ENCODE measurements around the gene ALAS1.

The ALAS1 gene

GRCh38 chr3:52228751-52229291, 30.9 kb downstream of the ALAS1 start:
- TF ChIP-seq CTCF (IDR thresholded peaks at IDR 0.05; ENCODE audit: low read length) (no peak), EZH2 (IDR thresholded peaks at IDR 0.05; ENCODE audit: borderline replicate concordance, low read length) (no peak)
- H3K9ac ChIP-seq (ENCODE audit: low read length) = no peak overlapping the region
- no peaks in the 10 kb centered on the region for H3K9me3 ChIP-seq (ENCODE audit: low read length)
- H3F3A ChIP-seq (ENCODE audit: insufficient read depth, low read length) = no peaks in the 10 kb centered on the region
- H3K9me2 ChIP-seq (ENCODE audit: low read depth, low read length) = no peaks in the 10 kb centered on the region
- peaks cover 45% of the 10 kb centered on the region for H3K4me1 ChIP-seq (ENCODE audit: insufficient read depth, low read length, severe bottlenecking)
- H3K27me3 ChIP-seq (ENCODE audit: insufficient read depth, low read length) = no peaks in the 10 kb centered on the region
- H2AFZ ChIP-seq (ENCODE audit: low read length) = no peak overlapping the region
- no peak overlapping the region for H3K4me3 ChIP-seq (ENCODE audit: low read depth, low read length, poor library complexity, severe bottlenecking)
- H3K4me2 ChIP-seq (ENCODE audit: low read length) = no peak overlapping the region
- H3K27ac ChIP-seq (ENCODE audit: low read depth, low read length, poor library complexity, severe bottlenecking) = no peak overlapping the region
- H3K36me3 ChIP-seq (ENCODE audit: insufficient read depth, low read length) = peaks cover 28% of the 10 kb centered on the region; the same call in 1 of the 2 replicates
- no peaks in the 10 kb centered on the region for H4K20me1 ChIP-seq (ENCODE audit: insufficient read depth, low read length)
- H3K79me2 ChIP-seq (ENCODE audit: insufficient read depth, low read length) = peaks cover 5% of the 10 kb centered on the region; the same call in 1 of the 2 replicates

GRCh38 chr3:52229656-52230055, 31.7 kb downstream of the ALAS1 start:
- Histone ChIP-seq H3K4me1 (ENCODE audit: insufficient read depth, low read length, severe bottlenecking) (peaks cover 37% of the 10 kb centered on the region), H3K27me3 (ENCODE audit: insufficient read depth, low read length) (no peaks in the 10 kb centered on the region), H3K9me2 (ENCODE audit: low read depth, low read length) (no peaks in the 10 kb centered on the region), H2AFZ (ENCODE audit: low read length) (no peak overlapping the region), H4K20me1 (ENCODE audit: insufficient read depth, low read length) (no peaks in the 10 kb centered on the region), H3K36me3 (ENCODE audit: insufficient read depth, low read length) (peaks cover 34% of the 10 kb centered on the region; the same call in 1 of the 2 replicates), H3K4me3 (ENCODE audit: low read depth, low read length, poor library complexity, severe bottlenecking) (no peak overlapping the region), H3K4me2 (ENCODE audit: low read length) (no peak overlapping the region), H3K9ac (ENCODE audit: low read length) (no peak overlapping the region), H3F3A (ENCODE audit: insufficient read depth, low read length) (no peaks in the 10 kb centered on the region), H3K27ac (ENCODE audit: low read depth, low read length, poor library complexity, severe bottlenecking) (no peak overlapping the region), H3K79me2 (ENCODE audit: insufficient read depth, low read length) (no peaks in the 10 kb centered on the region), H3K9me3 (ENCODE audit: low read length) (no peaks in the 10 kb centered on the region)
- TF ChIP-seq CTCF (IDR thresholded peaks at IDR 0.05; ENCODE audit: low read length) (no peak), EZH2 (IDR thresholded peaks at IDR 0.05; ENCODE audit: borderline replicate concordance, low read length) (no peak)

- Histone ChIP-seq H3K27me3 (ENCODE audit: insufficient read depth, low read length) (no peaks in the 10 kb centered on the region), H3K79me2 (ENCODE audit: insufficient read depth, low read length) (no peaks in the 10 kb centered on the region), H3K9ac (ENCODE audit: low read length) (no peak overlapping the region), H3K36me3 (ENCODE audit: insufficient read depth, low read length) (peaks cover 34% of the 10 kb centered on the region; the same call in 1 of the 2 replicates), H3K4me2 (ENCODE audit: low read length) (no peak overlapping the region), H3K4me3 (ENCODE audit: low read depth, low read length, poor library complexity, severe bottlenecking) (no peak overlapping the region), H3F3A (ENCODE audit: insufficient read depth, low read length) (no peaks in the 10 kb centered on the region), H3K9me3 (ENCODE audit: low read length) (no peaks in the 10 kb centered on the region), H3K27ac (ENCODE audit: low read depth, low read length, poor library complexity, severe bottlenecking) (no peak overlapping the region), H2AFZ (ENCODE audit: low read length) (no peak overlapping the region), H3K4me1 (ENCODE audit: insufficient read depth, low read length, severe bottlenecking) (peaks cover 29% of the 10 kb centered on the region), H4K20me1 (ENCODE audit: insufficient read depth, low read length) (no peaks in the 10 kb centered on the region), H3K9me2 (ENCODE audit: low read depth, low read length) (no peaks in the 10 kb centered on the region)
- no peak for TF ChIP-seq EZH2 (IDR thresholded peaks at IDR 0.05; ENCODE audit: borderline replicate concordance, low read length)
- TF ChIP-seq CTCF (IDR thresholded peaks at IDR 0.05; ENCODE audit: low read length) = no peak
Observed at GRCh38 chr3:52230461-52230860, 32.5 kb downstream of the ALAS1 start.
